D721Med (cell line): ENCODE measurements around the gene ANK3.

ENCODE experiments used
- DNase-seq: peaks from one replicate; pipeline ENCODE4 v3.0.0; 2011; ENCODE audit warnings: low spot score; ENCODE audit not compliant: insufficient read length
- FAIRE-seq: peaks from 2 replicates; lab custom pipeline; 2011; peaks lifted over from hg19 to GRCh38; lab: Jason Lieb, UNC
- CTCF ChIP-seq: IDR thresholded peaks from 2 replicates; pipeline ENCODE4 v1.5.1; 2012; ENCODE audit warnings: mild to moderate bottlenecking, control low read depth; ENCODE audit not compliant: insufficient read depth; ENCODE audit errors: missing control alignments

The ANK3 gene

GRCh38 chr10:60147576-60148265 is 242.0 kb downstream of the ANK3 start:
- DNase-seq (no peak), FAIRE-seq (no peak)
- no peak for TF ChIP-seq CTCF

GRCh38 chr10:60147025-60147424 is 242.7 kb downstream of the ANK3 start:
- no peak for FAIRE-seq
- DNase-seq = no peak
- no peak for TF ChIP-seq CTCF

- no peak for TF ChIP-seq CTCF
- FAIRE-seq = no peak
- DNase-seq = no peak
Measured at GRCh38 chr10:60144099-60144498, 245.6 kb downstream of the ANK3 start.

- no peak for FAIRE-seq
- TF ChIP-seq CTCF = no peak
- no peak for DNase-seq
Measured at GRCh38 chr10:60142736-60143135, 246.9 kb downstream of the ANK3 start.

GRCh38 chr10:60141896-60142559 is 247.6 kb downstream of the ANK3 start:
- no peak for DNase-seq
- no peak for TF ChIP-seq CTCF
- no peak for FAIRE-seq

- no peak for TF ChIP-seq CTCF
- no peak for DNase-seq
- no peak for FAIRE-seq
Measured at GRCh38 chr10:60140651-60141632, 248.7 kb downstream of the ANK3 start.
